HG03460 (cell line): Measurements from ENCODE around the gene LHX4.

Experiments used
- ATAC-seq: cut with Tn5 transposase; IDR thresholded peaks from one replicate; pipeline ENCODE4 v1.9.1; 2021; ENCODE audit not compliant: unreplicated experiment

LHX4 gene

GRCh38 chr1:180270530-180271271 lies 40.6 kb downstream of the LHX4 start:
- no peak for ATAC-seq

- ATAC-seq, result no peak
Measured at GRCh38 chr1:180271272-180272255, 41.5 kb downstream of the LHX4 start.

- ATAC-seq, result no peak
Measured at GRCh38 chr1:180272395-180272794, 42.3 kb downstream of the LHX4 start.

GRCh38 chr1:180273066-180273465 lies 43.0 kb downstream of the LHX4 start:
- no peak for ATAC-seq

- no peak for ATAC-seq
Measured at GRCh38 chr1:180274221-180274620, 44.2 kb downstream of the LHX4 start.

- ATAC-seq, result no peak
Measured at GRCh38 chr1:180275726-180276125, 45.7 kb downstream of the LHX4 start.

GRCh38 chr1:180277476-180278193 lies 47.6 kb downstream of the LHX4 start:
- no peak for ATAC-seq

- no peak for ATAC-seq
Measured at GRCh38 chr1:180278194-180278515, 48.1 kb downstream of the LHX4 start.

- no peak for ATAC-seq
Measured at GRCh38 chr1:180278596-180279395, 48.7 kb downstream of the LHX4 start.

- ATAC-seq, result no peak
Measured at GRCh38 chr1:180279651-180280050, 49.6 kb downstream of the LHX4 start.

- peak; percentile 57 for ATAC-seq
Measured at GRCh38 chr1:180280617-180281016, 50.6 kb downstream of the LHX4 start.

GRCh38 chr1:180281490-180281889 lies 51.4 kb downstream of the LHX4 start:
- no peak for ATAC-seq

- ATAC-seq, result no peak
Measured at GRCh38 chr1:180282401-180283044, 52.5 kb downstream of the LHX4 start.

GRCh38 chr1:180283098-180283497 lies 53.0 kb downstream of the LHX4 start:
- ATAC-seq, result no peak

GRCh38 chr1:180286417-180286816 lies 56.4 kb downstream of the LHX4 start:
- ATAC-seq, result no peak

- no peak for ATAC-seq
Measured at GRCh38 chr1:180287988-180288705, 58.1 kb downstream of the LHX4 start.

GRCh38 chr1:180288940-180289339 lies 58.9 kb downstream of the LHX4 start:
- no peak for ATAC-seq

- no peak for ATAC-seq
Measured at GRCh38 chr1:180290265-180291001, 60.4 kb downstream of the LHX4 start.

GRCh38 chr1:180291004-180291403 lies 60.9 kb downstream of the LHX4 start:
- no peak for ATAC-seq
